ENCODE measurements around the gene TPR.

TPR gene

GRCh38 chr1:186325239-186325638 is 49.8 kb downstream of the TPR start:
- Histone ChIP-seq H3K27me3 (ENCODE audit: insufficient read depth, low read length) (no peaks in the 10 kb centered on the region), H3K27ac (ENCODE audit: low read length) (no peak overlapping the region), H3K4me3 (ENCODE audit: low read length) (no peak overlapping the region), H3K9me3 (ENCODE audit: insufficient read depth, low read depth, low read length) (no peaks in the 10 kb centered on the region), H3K9ac (ENCODE audit: low read depth, low read length) (no peak overlapping the region), H3K4me1 (ENCODE audit: insufficient read depth, low read length) (no peaks in the 10 kb centered on the region), H3K36me3 (ENCODE audit: insufficient read depth, low read depth, low read length) (peaks cover 93% of the 10 kb centered on the region)

DNA sequence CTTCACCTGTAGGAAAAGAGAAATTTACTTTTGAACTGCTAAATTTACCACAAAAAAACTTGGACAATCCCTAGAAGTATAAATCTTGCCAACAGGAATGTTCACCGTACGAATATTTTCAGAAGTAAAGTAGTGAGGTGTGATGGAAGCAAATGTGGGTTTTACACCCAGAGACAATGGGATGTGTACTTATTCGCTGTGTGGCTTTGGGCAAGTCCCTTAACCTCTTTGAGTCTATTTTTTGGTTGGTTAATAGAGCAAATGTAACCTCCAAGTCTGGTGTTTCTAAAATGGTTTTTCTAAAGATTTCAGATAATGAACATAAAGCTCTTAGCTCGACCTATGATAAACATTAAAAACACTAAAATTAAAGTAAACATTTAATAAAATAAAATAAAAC is 51.2 kb downstream of the TPR start:
- H3K4me3 ChIP-seq (ENCODE audit: low read length), result no peak overlapping the region
- no peaks in the 10 kb centered on the region for H3K4me1 ChIP-seq (ENCODE audit: insufficient read depth, low read length)
- H3K9me3 ChIP-seq (ENCODE audit: insufficient read depth, low read depth, low read length), result no peaks in the 10 kb centered on the region

GRCh38 chr1:186315570-186315969 is 59.5 kb downstream of the TPR start:
- Histone ChIP-seq H3K9me3 (ENCODE audit: insufficient read depth, low read depth, low read length) (no peaks in the 10 kb centered on the region), H3K36me3 (ENCODE audit: insufficient read depth, low read depth, low read length) (peaks cover 93% of the 10 kb centered on the region), H3K27ac (ENCODE audit: low read length) (no peak overlapping the region), H3K4me1 (ENCODE audit: insufficient read depth, low read length) (no peaks in the 10 kb centered on the region), H3K27me3 (ENCODE audit: insufficient read depth, low read length) (no peaks in the 10 kb centered on the region), H3K9ac (ENCODE audit: low read depth, low read length) (no peak overlapping the region), H3K4me3 (ENCODE audit: low read length) (no peak overlapping the region)

More for the DNA sequence above, 51.2 kb downstream of the TPR start:
- Histone ChIP-seq H3K27ac (ENCODE audit: low read length) (no peak overlapping the region), H3K9ac (ENCODE audit: low read depth, low read length) (no peak overlapping the region), H3K36me3 (ENCODE audit: insufficient read depth, low read depth, low read length) (peaks cover 93% of the 10 kb centered on the region), H3K27me3 (ENCODE audit: insufficient read depth, low read length) (no peaks in the 10 kb centered on the region)

DNA sequence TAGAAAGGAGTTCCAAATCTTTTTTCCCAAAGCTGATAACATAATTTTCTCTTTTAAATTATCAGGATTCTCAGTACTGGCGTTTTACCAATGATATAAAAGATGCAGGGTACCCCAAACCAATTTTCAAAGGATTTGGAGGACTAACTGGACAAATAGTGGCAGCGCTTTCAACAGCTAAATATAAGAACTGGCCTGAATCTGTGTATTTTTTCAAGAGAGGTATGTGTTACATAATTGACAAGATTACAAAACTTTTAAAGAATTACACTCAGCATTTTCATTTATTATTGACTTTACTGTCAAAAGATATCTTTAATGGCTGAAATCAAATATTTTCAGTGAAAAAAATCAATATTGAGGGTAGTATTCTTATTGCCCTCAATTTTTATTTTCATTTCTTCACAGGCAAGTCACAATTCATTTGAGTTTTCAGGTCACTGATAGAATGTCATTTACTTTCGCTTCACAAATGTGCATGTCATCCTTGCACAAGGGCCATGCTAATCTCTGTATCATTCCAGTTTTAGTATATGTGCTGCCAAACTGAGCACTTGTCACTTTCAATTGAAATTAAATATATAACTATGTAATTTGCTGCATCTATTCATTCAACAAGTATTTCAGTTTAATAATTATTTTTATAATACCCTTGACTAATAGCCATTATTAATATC is 63.5 kb downstream of the TPR start:
- H3K36me3 ChIP-seq (ENCODE audit: insufficient read depth, low read depth, low read length), result peaks cover 52% of the 10 kb centered on the region

GRCh38 chr1:186310307-186310706 is 64.7 kb downstream of the TPR start:
- H3K9me3 ChIP-seq (ENCODE audit: insufficient read depth, low read depth, low read length), result no peaks in the 10 kb centered on the region
- no peak overlapping the region for H3K4me3 ChIP-seq (ENCODE audit: low read length)
- H3K27ac ChIP-seq (ENCODE audit: low read length), result no peak overlapping the region
- H3K27me3 ChIP-seq (ENCODE audit: insufficient read depth, low read length), result no peaks in the 10 kb centered on the region
- H3K9ac ChIP-seq (ENCODE audit: low read depth, low read length), result no peak overlapping the region
- H3K36me3 ChIP-seq (ENCODE audit: insufficient read depth, low read depth, low read length), result peaks cover 40% of the 10 kb centered on the region
- H3K4me1 ChIP-seq (ENCODE audit: insufficient read depth, low read length), result no peaks in the 10 kb centered on the region

More for the DNA sequence above, 63.5 kb downstream of the TPR start:
- Histone ChIP-seq H3K27me3 (ENCODE audit: insufficient read depth, low read length) (no peaks in the 10 kb centered on the region), H3K9me3 (ENCODE audit: insufficient read depth, low read depth, low read length) (no peaks in the 10 kb centered on the region), H3K4me1 (ENCODE audit: insufficient read depth, low read length) (no peaks in the 10 kb centered on the region), H3K4me3 (ENCODE audit: low read length) (no peak overlapping the region), H3K27ac (ENCODE audit: low read length) (no peak overlapping the region), H3K9ac (ENCODE audit: low read depth, low read length) (no peak overlapping the region)

GRCh38 chr1:186308264-186309060 is 66.6 kb downstream of the TPR start:
- Histone ChIP-seq H3K36me3 (ENCODE audit: insufficient read depth, low read depth, low read length) (peaks cover 22% of the 10 kb centered on the region), H3K27ac (ENCODE audit: low read length) (no peak overlapping the region), H3K27me3 (ENCODE audit: insufficient read depth, low read length) (no peaks in the 10 kb centered on the region), H3K9me3 (ENCODE audit: insufficient read depth, low read depth, low read length) (no peaks in the 10 kb centered on the region), H3K9ac (ENCODE audit: low read depth, low read length) (no peak overlapping the region), H3K4me3 (ENCODE audit: low read length) (no peak overlapping the region), H3K4me1 (ENCODE audit: insufficient read depth, low read length) (no peaks in the 10 kb centered on the region)

DNA sequence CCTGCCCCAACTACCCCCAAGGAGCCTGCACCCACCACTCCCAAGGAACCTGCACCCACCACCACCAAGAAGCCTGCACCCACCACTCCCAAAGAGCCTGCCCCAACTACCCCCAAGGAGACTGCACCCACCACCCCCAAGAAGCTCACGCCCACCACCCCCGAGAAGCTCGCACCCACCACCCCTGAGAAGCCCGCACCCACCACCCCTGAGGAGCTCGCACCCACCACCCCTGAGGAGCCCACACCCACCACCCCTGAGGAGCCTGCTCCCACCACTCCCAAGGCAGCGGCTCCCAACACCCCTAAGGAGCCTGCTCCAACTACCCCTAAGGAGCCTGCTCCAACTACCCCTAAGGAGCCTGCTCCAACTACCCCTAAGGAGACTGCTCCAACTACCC is 67.6 kb downstream of the TPR start:
- H3K9me3 ChIP-seq (ENCODE audit: insufficient read depth, low read depth, low read length), result no peaks in the 10 kb centered on the region
- H3K27me3 ChIP-seq (ENCODE audit: insufficient read depth, low read length), result no peaks in the 10 kb centered on the region
- no peak overlapping the region for H3K4me3 ChIP-seq (ENCODE audit: low read length)
- no peak overlapping the region for H3K9ac ChIP-seq (ENCODE audit: low read depth, low read length)
- H3K27ac ChIP-seq (ENCODE audit: low read length), result no peak overlapping the region
- H3K4me1 ChIP-seq (ENCODE audit: insufficient read depth, low read length), result no peaks in the 10 kb centered on the region
- peaks cover 12% of the 10 kb centered on the region for H3K36me3 ChIP-seq (ENCODE audit: insufficient read depth, low read depth, low read length)

DNA sequence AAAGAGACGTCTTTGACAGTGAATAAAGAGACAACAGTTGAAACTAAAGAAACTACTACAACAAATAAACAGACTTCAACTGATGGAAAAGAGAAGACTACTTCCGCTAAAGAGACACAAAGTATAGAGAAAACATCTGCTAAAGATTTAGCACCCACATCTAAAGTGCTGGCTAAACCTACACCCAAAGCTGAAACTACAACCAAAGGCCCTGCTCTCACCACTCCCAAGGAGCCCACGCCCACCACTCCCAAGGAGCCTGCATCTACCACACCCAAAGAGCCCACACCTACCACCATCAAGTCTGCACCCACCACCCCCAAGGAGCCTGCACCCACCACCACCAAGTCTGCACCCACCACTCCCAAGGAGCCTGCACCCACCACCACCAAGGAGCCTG is 68.5 kb downstream of the TPR start:
- peaks cover 4% of the 10 kb centered on the region; the same call in 1 of the 2 replicates for H3K36me3 ChIP-seq (ENCODE audit: insufficient read depth, low read depth, low read length)
- H3K4me1 ChIP-seq (ENCODE audit: insufficient read depth, low read length), result no peaks in the 10 kb centered on the region
- H3K27me3 ChIP-seq (ENCODE audit: insufficient read depth, low read length), result no peaks in the 10 kb centered on the region
- no peak overlapping the region for H3K27ac ChIP-seq (ENCODE audit: low read length)
- H3K9me3 ChIP-seq (ENCODE audit: insufficient read depth, low read depth, low read length), result no peaks in the 10 kb centered on the region
- no peak overlapping the region for H3K9ac ChIP-seq (ENCODE audit: low read depth, low read length)
- no peak overlapping the region for H3K4me3 ChIP-seq (ENCODE audit: low read length)

- H3K36me3 ChIP-seq (ENCODE audit: insufficient read depth, low read depth, low read length), result no peaks in the 10 kb centered on the region
- no peaks in the 10 kb centered on the region for H3K9me3 ChIP-seq (ENCODE audit: insufficient read depth, low read depth, low read length)
- H3K9ac ChIP-seq (ENCODE audit: low read depth, low read length), result no peak overlapping the region
- H3K4me1 ChIP-seq (ENCODE audit: insufficient read depth, low read length), result no peaks in the 10 kb centered on the region
- H3K27ac ChIP-seq (ENCODE audit: low read length), result no peak overlapping the region
- no peaks in the 10 kb centered on the region for H3K27me3 ChIP-seq (ENCODE audit: insufficient read depth, low read length)
- H3K4me3 ChIP-seq (ENCODE audit: low read length), result no peak overlapping the region
Measured at GRCh38 chr1:186304982-186305949, 69.8 kb downstream of the TPR start.

GRCh38 chr1:186303911-186304310 is 71.1 kb downstream of the TPR start:
- H3K4me3 ChIP-seq (ENCODE audit: low read length), result no peak overlapping the region
- H3K4me1 ChIP-seq (ENCODE audit: insufficient read depth, low read length), result no peaks in the 10 kb centered on the region
- H3K9ac ChIP-seq (ENCODE audit: low read depth, low read length), result no peak overlapping the region
- no peaks in the 10 kb centered on the region for H3K9me3 ChIP-seq (ENCODE audit: insufficient read depth, low read depth, low read length)
- no peaks in the 10 kb centered on the region for H3K27me3 ChIP-seq (ENCODE audit: insufficient read depth, low read length)
- no peak overlapping the region for H3K27ac ChIP-seq (ENCODE audit: low read length)
- H3K36me3 ChIP-seq (ENCODE audit: insufficient read depth, low read depth, low read length), result no peaks in the 10 kb centered on the region

GRCh38 chr1:186302381-186302920 is 72.6 kb downstream of the TPR start:
- Histone ChIP-seq H3K9ac (ENCODE audit: low read depth, low read length) (no peak overlapping the region), H3K27me3 (ENCODE audit: insufficient read depth, low read length) (no peaks in the 10 kb centered on the region), H3K4me3 (ENCODE audit: low read length) (no peak overlapping the region), H3K36me3 (ENCODE audit: insufficient read depth, low read depth, low read length) (no peaks in the 10 kb centered on the region), H3K4me1 (ENCODE audit: insufficient read depth, low read length) (no peaks in the 10 kb centered on the region), H3K27ac (ENCODE audit: low read length) (no peak overlapping the region), H3K9me3 (ENCODE audit: insufficient read depth, low read depth, low read length) (no peaks in the 10 kb centered on the region)

All from iPS-20b (cell line).